A673 (cell line): ENCODE measurements around the gene SEMA6D.

Experiments
- EZH2 ChIP-seq: fragments of 200-600 bp; sonication (generic); IDR thresholded peaks from 2 replicates; pipeline ENCODE4 v1.6.1; 2017; ENCODE audit warnings: borderline replicate concordance, low read depth, mild to moderate bottlenecking, mixed read lengths, antibody characterized with exemption, low read length; ENCODE audit not compliant: poor library complexity, severe bottlenecking
- TF ChIP-seq, protein P1 (sequence below): fragments of 300-800, 200-600 bp; sonication (generic); conservative IDR thresholded peaks from 2 replicates; pipeline ENCODE4 v1.5.1; 2017; ENCODE audit warnings: low read depth, mild to moderate bottlenecking, antibody characterized with exemption, low read length, moderate library complexity, mixed read lengths

GRCh38 chr15:47757331-47757730, 40.0 kb downstream of the SEMA6D start:
- TF ChIP-seq EZH2: no peak
- TF ChIP-seq, protein P1, sequence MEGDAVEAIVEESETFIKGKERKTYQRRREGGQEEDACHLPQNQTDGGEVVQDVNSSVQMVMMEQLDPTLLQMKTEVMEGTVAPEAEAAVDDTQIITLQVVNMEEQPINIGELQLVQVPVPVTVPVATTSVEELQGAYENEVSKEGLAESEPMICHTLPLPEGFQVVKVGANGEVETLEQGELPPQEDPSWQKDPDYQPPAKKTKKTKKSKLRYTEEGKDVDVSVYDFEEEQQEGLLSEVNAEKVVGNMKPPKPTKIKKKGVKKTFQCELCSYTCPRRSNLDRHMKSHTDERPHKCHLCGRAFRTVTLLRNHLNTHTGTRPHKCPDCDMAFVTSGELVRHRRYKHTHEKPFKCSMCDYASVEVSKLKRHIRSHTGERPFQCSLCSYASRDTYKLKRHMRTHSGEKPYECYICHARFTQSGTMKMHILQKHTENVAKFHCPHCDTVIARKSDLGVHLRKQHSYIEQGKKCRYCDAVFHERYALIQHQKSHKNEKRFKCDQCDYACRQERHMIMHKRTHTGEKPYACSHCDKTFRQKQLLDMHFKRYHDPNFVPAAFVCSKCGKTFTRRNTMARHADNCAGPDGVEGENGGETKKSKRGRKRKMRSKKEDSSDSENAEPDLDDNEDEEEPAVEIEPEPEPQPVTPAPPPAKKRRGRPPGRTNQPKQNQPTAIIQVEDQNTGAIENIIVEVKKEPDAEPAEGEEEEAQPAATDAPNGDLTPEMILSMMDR: no peak
